ENCODE results near the gene GCNT2. TPM values are rescaled to one million over a fixed set of nuclear protein-coding genes. Genes with fewer than 3 reads are reported as not detected.
"Not testable (repeated sequence)": the region's sequence is repeated elsewhere in the genome, so short reads cannot be mapped to it uniquely, and the experiment has no call there.

GCNT2 gene
- total RNA-seq = 1 to 10 TPM; 4.1 to 4.3 TPM

GRCh38 chr6:10521104-10521808 lies at the start of gene GCNT2:
GCNT2 (plus strand) TSS chr6:10521351; CDS start chr6:10528912, 7,561 bp downstream.
- H3K9me3 Mint-ChIP-seq = no peaks in the 10 kb centered on the region
- peaks cover 8% of the 10 kb centered on the region for H3K27me3 Mint-ChIP-seq
- DNase-seq = no peak
- H3K27ac Mint-ChIP-seq = no peak within 1 kb of the TSS
- H3K36me3 Mint-ChIP-seq = no peaks in the 10 kb centered on the region
- peaks cover 15% of the 10 kb centered on the region for H3K4me1 Mint-ChIP-seq
- H3K4me3 Mint-ChIP-seq = no peak within 1 kb of the TSS

GRCh38 chr6:10472634-10473033 lies 48.5 kb upstream of the GCNT2 start:
- no peak for DNase-seq
- peaks cover 4% of the 10 kb centered on the region for H3K27me3 Mint-ChIP-seq
- no peak overlapping the region for H3K27ac Mint-ChIP-seq
- H3K9me3 Mint-ChIP-seq = no peaks in the 10 kb centered on the region
- no peaks in the 10 kb centered on the region for H3K36me3 Mint-ChIP-seq
- H3K4me1 Mint-ChIP-seq = no peaks in the 10 kb centered on the region
- H3K4me3 Mint-ChIP-seq = no peak overlapping the region

DNA sequence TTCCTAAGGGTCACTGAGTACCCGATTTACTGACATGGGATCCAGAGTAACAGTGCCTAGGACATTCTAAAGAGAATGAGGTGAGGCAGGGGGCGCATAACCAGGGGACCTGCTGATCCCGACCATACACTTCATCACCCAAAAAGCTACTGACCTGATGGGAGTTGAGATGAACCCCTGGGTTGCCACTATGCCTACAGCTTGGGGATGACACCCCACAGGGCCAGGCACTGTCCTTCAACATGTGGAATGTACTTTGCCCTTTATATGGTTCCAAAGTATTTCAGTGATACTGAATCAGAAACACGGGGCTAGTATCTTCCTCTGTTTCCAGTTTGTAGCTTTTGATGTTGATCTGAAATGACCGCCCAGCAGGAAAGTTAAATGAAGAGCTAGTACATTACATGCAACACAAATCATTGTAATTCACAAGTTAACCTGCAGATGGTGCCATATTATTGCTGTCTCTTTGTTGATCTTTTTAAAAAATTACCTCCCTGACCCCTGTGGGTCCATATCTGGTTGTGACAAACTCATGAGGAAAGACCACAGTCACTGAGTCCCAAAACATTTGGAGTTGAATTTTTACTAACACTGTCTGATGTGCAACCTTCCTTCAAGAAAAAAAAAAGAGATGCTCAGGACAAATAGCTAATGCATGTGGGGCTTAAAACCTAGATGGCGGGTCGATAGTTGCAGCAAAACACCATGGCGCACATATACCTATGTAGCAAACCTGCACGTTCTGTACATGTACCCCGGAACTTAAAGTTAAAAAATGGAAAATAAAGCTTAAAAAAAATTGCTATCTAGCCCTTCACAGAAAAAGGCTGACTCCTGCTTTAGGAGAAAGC lies 42.7 kb upstream of the GCNT2 start:
- Mint-ChIP-seq H3K4me1 (no peaks in the 10 kb centered on the region), H3K36me3 (no peaks in the 10 kb centered on the region), H3K27ac (no peak overlapping the region), H3K9me3 (no peaks in the 10 kb centered on the region), H3K27me3 (peaks cover 11% of the 10 kb centered on the region), H3K4me3 (no peak overlapping the region)
- DNase-seq = no peak

- no peak for DNase-seq
- H3K4me3 Mint-ChIP-seq = no peak overlapping the region
- no peaks in the 10 kb centered on the region for H3K4me1 Mint-ChIP-seq
- peaks cover 12% of the 10 kb centered on the region for H3K27me3 Mint-ChIP-seq
- H3K9me3 Mint-ChIP-seq = no peaks in the 10 kb centered on the region
- H3K27ac Mint-ChIP-seq = no peak overlapping the region
- H3K36me3 Mint-ChIP-seq = no peaks in the 10 kb centered on the region
Measured at GRCh38 chr6:10479939-10480700, 41.0 kb upstream of the GCNT2 start.

DNA sequence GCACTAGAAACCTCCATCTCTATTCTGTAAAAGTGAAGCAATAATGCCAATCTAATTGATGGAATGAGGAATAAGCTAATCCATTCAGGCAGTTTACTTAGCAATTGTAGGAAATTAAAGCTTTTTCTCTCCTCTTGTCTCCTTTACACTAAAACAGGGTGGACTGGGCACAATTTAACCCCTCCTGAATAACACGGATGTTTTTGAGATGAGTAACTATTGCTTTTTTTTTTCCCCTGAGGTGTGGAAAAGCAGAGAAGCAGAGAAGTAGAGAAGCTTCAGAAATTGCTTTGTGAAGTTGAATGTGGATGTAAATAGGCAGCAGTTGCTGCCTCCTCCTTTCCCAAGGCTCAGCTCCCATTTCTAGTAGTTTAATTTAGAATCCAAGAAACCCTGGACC lies 40.0 kb upstream of the GCNT2 start:
- Mint-ChIP-seq H3K4me1 (no peaks in the 10 kb centered on the region), H3K27me3 (peaks cover 12% of the 10 kb centered on the region), H3K36me3 (no peaks in the 10 kb centered on the region), H3K27ac (no peak overlapping the region), H3K9me3 (no peaks in the 10 kb centered on the region), H3K4me3 (no peak overlapping the region)
- no peak for DNase-seq

DNA sequence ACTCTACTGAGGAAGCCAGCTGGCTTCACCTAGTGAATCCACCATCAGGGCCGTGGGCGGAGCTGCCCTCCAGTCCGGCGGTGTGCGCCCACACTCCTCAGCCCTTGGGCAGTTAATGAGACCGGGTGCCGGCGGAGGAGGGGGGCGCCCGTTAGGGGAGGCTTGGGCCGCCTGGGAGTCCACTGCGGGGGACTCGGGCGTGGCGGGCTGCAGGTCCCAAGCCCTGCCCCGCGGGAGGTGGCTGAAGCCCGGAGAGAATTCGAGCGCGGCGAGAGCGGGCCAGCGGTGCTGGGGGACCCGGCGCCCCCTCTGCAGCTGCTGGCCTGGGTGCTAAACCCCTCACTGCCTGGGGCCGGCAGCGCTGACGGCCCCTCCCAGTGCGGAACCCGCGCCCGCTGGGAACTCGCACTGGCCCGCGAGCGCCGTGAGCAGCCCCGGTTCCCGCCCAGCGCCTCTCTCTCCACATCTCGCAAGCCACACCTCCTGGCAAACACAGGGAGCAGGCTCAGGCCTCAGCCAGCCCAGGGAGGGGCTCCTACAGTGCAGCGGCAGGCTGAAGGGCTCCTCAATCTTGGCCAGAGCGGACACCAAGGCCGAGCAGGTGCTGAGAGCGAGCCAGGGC lies 38.4 kb upstream of the GCNT2 start:
- Mint-ChIP-seq H3K27me3 (peaks cover 17% of the 10 kb centered on the region), H3K4me1 (no peaks in the 10 kb centered on the region), H3K4me3 (no peak overlapping the region), H3K9me3 (no peaks in the 10 kb centered on the region), H3K27ac (no peak overlapping the region), H3K36me3 (no peaks in the 10 kb centered on the region)
- DNase-seq = no peak

DNA sequence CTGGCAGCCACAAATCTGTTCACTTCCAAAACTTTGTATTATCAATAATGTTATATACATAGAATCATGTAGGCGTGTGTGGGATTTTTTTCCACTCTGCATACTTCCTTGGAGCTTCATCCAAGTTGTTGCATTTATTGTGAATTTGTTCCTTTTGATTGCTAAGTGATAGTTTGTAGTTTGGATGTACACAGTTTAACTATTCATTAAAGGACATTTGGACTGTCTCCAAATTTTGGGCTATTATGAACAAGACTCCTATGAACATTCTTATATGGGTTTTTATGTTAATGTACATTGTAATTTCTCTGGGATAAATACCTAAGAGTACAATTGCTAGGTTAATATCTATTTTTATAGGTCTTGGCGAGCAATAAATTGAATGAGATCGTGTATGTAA lies 36.2 kb upstream of the GCNT2 start:
- Mint-ChIP-seq H3K36me3 (no peaks in the 10 kb centered on the region), H3K9me3 (no peaks in the 10 kb centered on the region), H3K27ac (no peak overlapping the region), H3K4me3 (no peak overlapping the region), H3K27me3 (peaks cover 13% of the 10 kb centered on the region), H3K4me1 (no peaks in the 10 kb centered on the region)
- DNase-seq = no peak

- H3K36me3 Mint-ChIP-seq = no peaks in the 10 kb centered on the region
- peaks cover 17% of the 10 kb centered on the region for H3K27me3 Mint-ChIP-seq
Measured at GRCh38 chr6:10485406-10485805, 35.7 kb upstream of the GCNT2 start.

GRCh38 chr6:10486215-10486614 lies 34.9 kb upstream of the GCNT2 start:
- no peak overlapping the region for H3K4me3 Mint-ChIP-seq
- no peak overlapping the region for H3K27ac Mint-ChIP-seq
- H3K27me3 Mint-ChIP-seq = peaks cover 19% of the 10 kb centered on the region
- no peaks in the 10 kb centered on the region for H3K9me3 Mint-ChIP-seq
- no peak for DNase-seq
- no peaks in the 10 kb centered on the region for H3K36me3 Mint-ChIP-seq
- H3K4me1 Mint-ChIP-seq = no peaks in the 10 kb centered on the region

More at GRCh38 chr6:10485406-10485805, 35.7 kb upstream of the GCNT2 start:
- Mint-ChIP-seq H3K4me3 (no peak overlapping the region), H3K27ac (no peak overlapping the region), H3K9me3 (no peaks in the 10 kb centered on the region), H3K4me1 (no peaks in the 10 kb centered on the region)
- DNase-seq = no peak

DNA sequence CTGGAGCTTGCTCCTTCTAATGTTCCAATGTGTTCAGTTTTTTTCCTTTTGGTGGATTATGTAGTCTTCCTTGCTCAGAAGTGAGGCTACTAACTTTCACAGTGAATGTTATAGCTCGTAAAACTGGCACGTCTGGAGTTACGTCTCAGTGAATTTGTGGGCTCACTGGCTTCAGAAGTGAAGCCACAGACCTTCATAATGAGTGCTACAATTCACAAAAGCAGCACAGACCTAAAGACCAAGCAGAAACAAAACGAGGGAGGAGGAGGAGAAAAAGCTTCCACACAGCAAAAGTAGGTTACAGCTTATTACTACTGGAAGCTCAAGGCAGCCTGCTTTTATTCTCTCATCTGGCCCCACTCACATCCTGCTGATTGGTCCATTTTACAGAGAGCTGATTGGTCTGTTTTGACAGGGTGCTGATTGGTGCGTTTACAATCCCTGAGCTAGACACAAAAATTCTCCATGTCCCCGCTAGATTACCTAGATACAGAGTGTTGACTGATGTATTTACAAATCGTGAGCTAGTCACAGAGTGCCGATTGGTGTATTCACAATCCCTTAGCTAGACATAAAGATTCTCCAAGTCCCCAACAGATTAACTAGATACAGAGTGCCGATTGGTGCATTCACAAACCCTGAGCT lies 34.1 kb upstream of the GCNT2 start:
- not testable (repeated sequence) for H3K36me3 Mint-ChIP-seq, H3K27ac Mint-ChIP-seq, H3K9me3 Mint-ChIP-seq, DNase-seq, H3K4me1 Mint-ChIP-seq, H3K4me3 Mint-ChIP-seq
- H3K27me3 Mint-ChIP-seq = peaks cover 16% of the 10 kb centered on the region

GRCh38 chr6:10487668-10488327 lies 33.4 kb upstream of the GCNT2 start:
- H3K4me1 Mint-ChIP-seq = no peaks in the 10 kb centered on the region
- H3K4me3 Mint-ChIP-seq = no peak overlapping the region
- no peaks in the 10 kb centered on the region for H3K9me3 Mint-ChIP-seq

GRCh38 chr6:10491463-10491862 lies 29.7 kb upstream of the GCNT2 start:
- Mint-ChIP-seq H3K9me3 (no peaks in the 10 kb centered on the region), H3K4me3 (no peak overlapping the region), H3K27ac (no peak overlapping the region), H3K36me3 (no peaks in the 10 kb centered on the region), H3K4me1 (peaks cover 3% of the 10 kb centered on the region), H3K27me3 (peaks cover 28% of the 10 kb centered on the region)
- DNase-seq = no peak

More at GRCh38 chr6:10487668-10488327, 33.4 kb upstream of the GCNT2 start:
- Mint-ChIP-seq H3K36me3 (no peaks in the 10 kb centered on the region), H3K27me3 (peaks cover 20% of the 10 kb centered on the region), H3K27ac (no peak overlapping the region)
- no peak for DNase-seq

DNA sequence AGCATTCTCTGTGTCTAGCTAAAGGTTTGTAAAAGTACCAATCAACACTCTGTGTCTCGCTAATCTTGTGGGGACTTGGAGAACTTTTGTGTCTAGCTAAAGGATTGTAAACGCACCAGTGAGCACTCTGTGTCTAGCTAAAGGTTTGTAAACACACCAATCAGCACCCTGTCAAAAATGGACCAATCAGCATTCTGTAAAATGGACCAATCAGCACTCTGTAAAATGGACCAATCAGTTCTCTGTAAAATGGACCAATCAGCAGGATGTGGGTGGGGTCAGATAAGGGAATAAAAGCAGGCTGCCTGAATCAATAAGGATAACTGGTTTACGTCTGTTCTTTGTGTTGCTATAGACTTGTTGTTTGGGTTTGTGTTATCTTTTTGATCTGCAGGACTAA lies 29.2 kb upstream of the GCNT2 start:
- H3K4me1 Mint-ChIP-seq, H3K9me3 Mint-ChIP-seq, DNase-seq, H3K4me3 Mint-ChIP-seq, H3K36me3 Mint-ChIP-seq, H3K27ac Mint-ChIP-seq: not testable (repeated sequence)
- peaks cover 32% of the 10 kb centered on the region for H3K27me3 Mint-ChIP-seq

GRCh38 chr6:10495029-10495428 lies 26.1 kb upstream of the GCNT2 start:
- peaks cover 3% of the 10 kb centered on the region for H3K4me1 Mint-ChIP-seq
- no peak overlapping the region for H3K27ac Mint-ChIP-seq
- peaks cover 47% of the 10 kb centered on the region for H3K27me3 Mint-ChIP-seq
- H3K9me3 Mint-ChIP-seq = no peaks in the 10 kb centered on the region
- no peaks in the 10 kb centered on the region for H3K36me3 Mint-ChIP-seq
- H3K4me3 Mint-ChIP-seq = no peak overlapping the region
- no peak for DNase-seq

All from activated naive CD8-positive, alpha-beta T cell treated with anti-CD3 and anti-CD28 coated beads for 36 hours (primary cell).